ENCODE results near the gene TCF7L2.

The TCF7L2 gene

GRCh38 chr10:113148071-113148825 lies 198.2 kb downstream of the TCF7L2 start:
- TF ChIP-seq TAF1 (IDR thresholded peaks at IDR 0.05; ENCODE audit: borderline replicate concordance, insufficient read depth, low read length) (no peak), REST (IDR thresholded peaks at IDR 0.05; ENCODE audit: insufficient read depth in 1 of 2, low read depth in 2 of 2, low read length in 2 of 2) (no peak), FOXP2 (optimal IDR thresholded peaks at IDR 0.05; ENCODE audit: borderline replicate concordance, extremely low read depth, extremely low read length, insufficient read depth) (no peak), SIN3A (IDR thresholded peaks at IDR 0.05; ENCODE audit: borderline replicate concordance, insufficient read depth, low read length) (no peak)

- no peak for TF ChIP-seq REST (IDR thresholded peaks at IDR 0.05; ENCODE audit: insufficient read depth in 1 of 2, low read depth in 2 of 2, low read length in 2 of 2)
- TF ChIP-seq TAF1 (IDR thresholded peaks at IDR 0.05; ENCODE audit: borderline replicate concordance, insufficient read depth, low read length), result no peak
- TF ChIP-seq SIN3A (IDR thresholded peaks at IDR 0.05; ENCODE audit: borderline replicate concordance, insufficient read depth, low read length), result no peak
- TF ChIP-seq FOXP2 (optimal IDR thresholded peaks at IDR 0.05; ENCODE audit: borderline replicate concordance, extremely low read depth, extremely low read length, insufficient read depth), result no peak
- no peak; the same call in 1 of the 2 replicates for TF ChIP-seq POLR2AphosphoS5 (IDR thresholded peaks at IDR 0.05; ENCODE audit: low read depth, low read length)
Measured at GRCh38 chr10:113148901-113149300, 198.9 kb downstream of the TCF7L2 start.

GRCh38 chr10:113149626-113150025 lies 199.6 kb downstream of the TCF7L2 start:
- TF ChIP-seq REST (IDR thresholded peaks at IDR 0.05; ENCODE audit: insufficient read depth in 1 of 2, low read depth in 2 of 2, low read length in 2 of 2) (no peak), POLR2AphosphoS5 (IDR thresholded peaks at IDR 0.05; ENCODE audit: low read depth, low read length) (no peak), TAF1 (IDR thresholded peaks at IDR 0.05; ENCODE audit: borderline replicate concordance, insufficient read depth, low read length) (no peak), SIN3A (IDR thresholded peaks at IDR 0.05; ENCODE audit: borderline replicate concordance, insufficient read depth, low read length) (no peak), FOXP2 (optimal IDR thresholded peaks at IDR 0.05; ENCODE audit: borderline replicate concordance, extremely low read depth, extremely low read length, insufficient read depth) (no peak)

GRCh38 chr10:113151190-113151666 lies 201.2 kb downstream of the TCF7L2 start:
- TF ChIP-seq TAF1 (IDR thresholded peaks at IDR 0.05; ENCODE audit: borderline replicate concordance, insufficient read depth, low read length), result no peak
- TF ChIP-seq REST (IDR thresholded peaks at IDR 0.05; ENCODE audit: insufficient read depth in 1 of 2, low read depth in 2 of 2, low read length in 2 of 2), result no peak
- TF ChIP-seq SIN3A (IDR thresholded peaks at IDR 0.05; ENCODE audit: borderline replicate concordance, insufficient read depth, low read length), result no peak
- no peak for TF ChIP-seq FOXP2 (optimal IDR thresholded peaks at IDR 0.05; ENCODE audit: borderline replicate concordance, extremely low read depth, extremely low read length, insufficient read depth)
- no peak for TF ChIP-seq POLR2AphosphoS5 (IDR thresholded peaks at IDR 0.05; ENCODE audit: low read depth, low read length)

Data from PFSK-1 (cell line).